Stimulated activated CD8-positive, alpha-beta memory T cell treated with anti-CD3 and anti-CD28 coated beads, Interleukin-4, amount 100 ng/mL, for 1 hour (primary cell): Measurements from ENCODE around the gene CCDC170.
"Not testable (repeated sequence)": the region's sequence is repeated elsewhere in the genome, so short reads cannot be mapped to it uniquely, and the experiment has no call there.

Source experiments
- DNase-seq, 2 donors: peaks; one replicate each; pipeline ENCODE4 v3.0.0-alpha.2; 2020; ENCODE audit warnings: low read depth in 2 of 2, low spot score in 1 of 2

CCDC170 gene

DNA sequence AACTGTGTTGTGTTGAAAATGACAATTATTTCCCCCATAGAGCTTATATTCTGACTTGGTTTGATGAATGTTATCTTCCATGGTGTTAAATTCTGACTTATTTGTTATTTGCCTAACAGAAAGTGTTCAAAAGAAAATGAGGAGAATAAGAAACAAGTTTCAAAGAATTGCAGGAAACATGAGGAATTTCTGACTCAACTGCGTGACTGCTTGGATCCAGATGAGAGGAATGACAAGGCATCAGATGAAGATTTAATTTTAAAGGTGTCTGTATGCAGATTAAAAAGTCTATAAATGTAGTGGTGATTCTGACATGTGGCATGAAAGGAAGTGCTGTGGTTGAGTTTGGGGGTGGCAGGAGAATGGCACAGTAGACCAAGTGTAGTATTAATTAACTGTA, 50.6 kb downstream of the CCDC170 start:
- no peak for DNase-seq

GRCh38 chr6:151544884-151545283, 51.1 kb downstream of the CCDC170 start:
- DNase-seq, result not testable (repeated sequence)

- no peak for DNase-seq
Observed at GRCh38 chr6:151546941-151547659, 53.3 kb downstream of the CCDC170 start.

GRCh38 chr6:151548201-151548600, 54.4 kb downstream of the CCDC170 start:
- DNase-seq, result no peak

GRCh38 chr6:151549790-151550189, 56.0 kb downstream of the CCDC170 start:
- no peak for DNase-seq

DNA sequence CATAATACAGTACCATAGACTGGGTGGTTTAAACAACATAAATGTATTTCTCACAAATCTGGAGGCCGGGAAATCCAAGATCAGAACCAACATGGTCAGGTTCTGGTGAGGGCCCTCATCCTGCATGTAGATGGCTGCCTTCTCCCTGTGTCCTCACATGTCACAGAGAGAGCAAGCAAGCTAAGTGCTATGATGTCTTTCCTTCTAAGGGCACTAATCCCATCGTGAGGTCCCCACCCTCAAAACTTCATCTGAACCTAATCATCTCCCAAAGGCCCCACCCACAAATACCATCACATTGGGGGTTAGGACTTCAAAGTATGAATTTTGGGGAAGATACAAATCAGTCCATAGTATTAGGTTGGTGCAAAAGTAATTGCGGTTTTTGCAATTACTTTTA, 56.8 kb downstream of the CCDC170 start:
- DNase-seq, result no peak

DNA sequence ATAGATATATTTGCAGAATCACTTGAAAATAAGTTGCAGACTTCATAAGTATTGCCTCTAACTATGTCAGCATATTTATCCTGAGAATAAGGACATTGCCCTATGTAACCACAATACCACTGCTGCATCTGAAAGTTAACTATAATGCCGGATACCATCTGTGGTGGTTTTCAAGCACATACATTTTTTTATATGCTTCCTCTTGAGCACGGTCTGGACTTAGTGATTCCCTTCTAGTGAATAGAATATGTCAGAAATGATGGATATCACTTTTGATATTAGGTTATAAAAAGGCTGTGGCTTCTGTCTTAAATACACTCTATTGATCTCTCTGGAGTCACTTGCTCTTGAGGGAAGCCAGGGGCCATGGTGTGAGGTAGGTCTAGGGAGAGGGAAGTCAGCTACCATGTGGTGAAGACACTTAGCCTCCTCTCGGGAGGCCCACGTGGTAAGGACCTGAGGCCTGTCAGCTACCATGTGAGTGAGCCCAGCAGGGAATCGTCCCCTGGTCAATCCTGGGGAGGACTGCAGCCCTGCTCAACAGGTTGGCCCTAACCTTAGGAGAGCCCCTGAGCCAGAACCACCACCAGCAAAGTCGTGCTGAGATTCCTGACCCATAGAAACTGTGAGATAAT, 57.5 kb downstream of the CCDC170 start:
- no peak for DNase-seq

DNA sequence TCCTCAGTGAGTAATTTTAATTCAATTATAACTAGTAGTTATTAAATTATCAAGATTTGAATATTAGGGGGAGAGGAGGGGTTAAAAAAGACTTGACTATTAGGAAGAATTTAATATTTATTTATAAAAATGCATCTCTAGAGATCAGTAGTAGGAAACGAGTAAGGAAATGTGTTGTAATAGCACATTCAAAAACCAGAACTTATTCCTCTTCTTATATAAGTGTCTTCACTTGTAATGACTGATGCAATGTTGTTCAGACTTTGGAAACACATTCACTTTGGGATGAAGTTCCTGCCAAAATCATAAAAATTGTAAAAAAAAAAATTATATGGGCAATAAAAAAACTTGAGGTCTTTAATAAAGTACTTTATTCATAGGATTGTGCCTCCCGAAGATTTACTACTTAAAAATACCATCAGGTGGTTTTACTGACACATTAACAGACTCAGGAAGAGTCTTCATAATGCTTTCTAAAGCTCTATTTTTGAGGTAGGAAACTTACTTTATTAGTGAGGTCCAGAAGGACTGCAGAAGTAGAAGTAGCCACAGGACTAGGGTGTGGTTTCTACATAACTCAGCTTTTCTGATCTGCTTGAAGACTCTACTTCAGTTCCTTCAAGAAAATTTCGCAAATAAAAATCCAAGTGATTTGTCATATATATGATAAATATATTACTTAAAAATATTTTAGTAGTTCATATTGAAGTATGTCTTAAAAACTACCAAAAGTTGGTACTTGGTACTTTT, 59.8 kb downstream of the CCDC170 start:
- DNase-seq, result no peak

- no peak for DNase-seq
Observed at GRCh38 chr6:151561238-151561637, 67.4 kb downstream of the CCDC170 start.

DNA sequence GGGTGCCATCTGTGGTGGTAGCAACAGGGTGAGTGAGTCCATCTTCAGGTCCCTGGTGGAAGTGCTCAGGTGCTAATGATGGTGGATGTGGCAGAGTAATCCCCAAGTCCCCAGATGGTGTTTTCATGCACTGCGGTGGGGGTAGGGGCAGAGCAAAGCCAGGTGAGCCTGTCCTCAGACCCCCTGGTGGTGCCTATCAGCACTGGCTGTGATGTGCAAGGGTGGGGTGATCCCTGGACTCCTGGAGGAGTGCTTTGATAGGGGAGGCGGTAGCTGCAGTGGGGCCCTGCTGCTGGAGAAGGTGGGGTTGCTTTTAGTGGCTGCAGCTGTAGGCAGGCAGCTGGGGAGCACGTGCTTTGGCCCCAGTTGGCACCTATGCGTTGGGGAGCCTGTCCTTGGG, 70.8 kb downstream of the CCDC170 start:
- no peak for DNase-seq

GRCh38 chr6:151565940-151566339, 72.1 kb downstream of the CCDC170 start:
- DNase-seq, result no peak

- no peak for DNase-seq
Observed at GRCh38 chr6:151566557-151566956, 72.7 kb downstream of the CCDC170 start.

DNA sequence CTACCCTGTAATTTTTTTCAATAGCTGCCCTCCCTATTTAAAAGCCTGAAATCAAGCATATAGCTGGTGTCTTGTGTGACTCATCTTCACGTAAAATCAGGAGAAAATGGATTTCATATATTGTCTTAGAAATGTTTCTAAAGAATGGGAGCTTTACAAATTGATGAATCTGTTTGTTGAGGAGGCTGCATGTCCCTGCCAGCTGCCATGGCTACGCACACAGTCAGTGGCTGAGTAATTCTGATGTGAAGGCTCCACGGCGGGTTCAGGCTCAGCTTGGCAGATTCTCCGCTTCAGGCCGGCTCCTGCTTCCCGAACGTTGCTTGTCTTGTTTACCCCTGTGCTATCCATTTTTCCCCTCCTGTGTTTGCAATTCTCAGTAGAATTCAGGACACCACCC, 82.8 kb downstream of the CCDC170 start:
- no peak for DNase-seq

GRCh38 chr6:151577257-151577656, 83.4 kb downstream of the CCDC170 start:
- DNase-seq, result no peak

- DNase-seq, result no peak
Observed at GRCh38 chr6:151585741-151586140, 91.9 kb downstream of the CCDC170 start.

GRCh38 chr6:151589667-151590066, 95.8 kb downstream of the CCDC170 start:
- DNase-seq, result no peak

- no peak for DNase-seq
Observed at GRCh38 chr6:151590742-151591141, 96.9 kb downstream of the CCDC170 start.

- DNase-seq, result no peak
Observed at GRCh38 chr6:151592449-151593159, 98.8 kb downstream of the CCDC170 start.

- DNase-seq, result no peak
Observed at GRCh38 chr6:151609146-151609902, 115.5 kb downstream of the CCDC170 start.

- no peak for DNase-seq
Observed at GRCh38 chr6:151610326-151610725, 116.5 kb downstream of the CCDC170 start.

GRCh38 chr6:151614630-151615029, 120.8 kb downstream of the CCDC170 start:
- DNase-seq, result no peak
